ENCODE results near the gene RHBDL2. TPM values are rescaled to one million over a fixed set of nuclear protein-coding genes. Genes with fewer than 3 reads are reported as not detected.
"Not testable (repeated sequence)": the region's sequence is repeated elsewhere in the genome, so short reads cannot be mapped to it uniquely, and the experiment has no call there.

Gene RHBDL2
- total RNA-seq (2014; rRNA removed; shearing (Covaris generic)), result 4.1 and 5.7 TPM in 2 replicates

- peak; percentile 83 for DNase-seq (ENCODE audit: low read depth)
Measured at GRCh38 chr1:38941527-38942019, at the start of gene RHBDL2. Gene RHBDL2 (minus strand): TSS chr1:38941830. CDS start chr1:38919212, 22,618 bp downstream.

DNA sequence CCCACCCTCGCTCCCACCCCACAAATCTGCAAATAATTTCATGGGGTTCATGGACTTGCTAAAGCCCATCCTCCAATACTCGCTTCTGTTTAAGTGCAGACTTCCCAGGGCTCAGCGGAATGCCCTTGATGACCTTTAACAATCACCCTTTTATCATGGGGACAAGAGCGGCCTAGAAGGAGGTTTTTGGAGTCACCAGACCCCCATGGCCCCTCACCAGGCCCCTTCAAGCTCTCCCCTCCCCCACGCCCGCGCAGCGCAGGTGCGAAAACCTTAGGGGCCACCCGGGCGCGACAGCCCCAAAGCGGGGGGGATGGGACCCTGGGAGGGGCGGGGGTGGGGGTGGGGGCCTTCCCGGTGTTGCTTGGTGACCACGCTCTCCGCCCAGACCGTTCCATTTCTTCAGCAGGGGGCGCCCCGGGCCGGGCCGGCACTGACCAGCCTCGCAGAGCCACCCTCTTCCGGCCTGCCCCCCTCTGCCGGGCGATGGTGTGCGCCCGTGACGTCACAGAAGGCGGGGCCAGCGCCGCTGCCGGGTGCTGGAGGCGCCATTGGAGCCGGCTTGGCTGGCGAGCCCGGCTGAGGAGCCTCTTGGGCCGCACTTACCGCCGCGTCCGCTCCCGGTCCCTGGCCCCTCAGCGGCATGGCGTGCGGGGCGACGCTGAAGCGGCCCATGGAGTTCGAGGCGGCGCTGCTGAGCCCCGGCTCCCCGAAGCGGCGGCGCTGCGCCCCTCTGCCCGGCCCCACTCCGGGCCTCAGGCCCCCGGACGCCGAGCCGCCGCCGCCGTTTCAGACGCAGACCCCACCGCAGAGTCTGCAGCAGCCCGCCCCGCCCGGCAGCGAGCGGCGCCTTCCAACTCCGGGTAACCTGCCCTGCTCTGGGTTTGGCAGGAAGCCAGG is 49.4 kb upstream of the RHBDL2 start, which contains the start of gene AKIRIN1:
Gene AKIRIN1 (plus strand): TSS at position 539 of the 900 bp plus-strand sequence. CDS start 105 bp downstream, at position 644.
- DNase-seq (ENCODE audit: low read depth), result peak; percentile 93

DNA sequence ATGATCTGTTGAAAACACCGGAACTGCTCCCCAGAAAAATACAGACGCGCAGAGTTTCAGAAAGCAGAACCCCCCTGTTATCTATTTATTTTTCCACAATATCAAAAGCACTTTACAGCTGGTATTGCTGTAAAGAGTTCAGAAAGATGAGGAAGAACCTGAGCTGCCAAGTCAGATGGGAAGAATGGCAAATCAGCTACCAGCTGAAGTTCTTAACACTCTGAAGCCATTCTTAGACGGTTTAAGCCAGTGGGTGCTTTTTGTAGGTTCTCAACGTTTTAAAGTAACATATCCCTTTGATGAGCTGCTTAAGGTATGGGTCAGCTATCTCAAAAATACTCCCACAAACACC is 48.7 kb upstream of the RHBDL2 start:
- peak; percentile 25 for DNase-seq (ENCODE audit: low read depth)

DNA sequence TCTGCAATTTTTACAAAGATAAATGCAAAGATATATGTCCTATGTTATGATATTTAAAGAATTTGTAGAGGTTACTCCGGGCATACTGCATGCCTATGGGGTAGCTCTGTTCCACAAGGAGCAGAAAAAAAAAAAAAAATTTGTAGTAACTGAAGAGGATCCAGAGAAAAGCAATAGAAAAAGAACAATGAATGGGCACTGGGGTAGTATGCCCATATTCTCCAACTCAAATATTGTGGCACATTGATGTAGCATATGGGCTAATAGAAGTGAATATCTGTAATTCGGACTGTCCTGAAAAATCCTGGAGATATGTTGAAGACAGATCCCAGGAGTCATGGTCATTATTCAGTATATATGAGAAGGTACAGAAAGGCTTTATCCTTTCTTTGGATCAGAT is 48.3 kb upstream of the RHBDL2 start:
- no peak for DNase-seq (ENCODE audit: low read depth)

DNA sequence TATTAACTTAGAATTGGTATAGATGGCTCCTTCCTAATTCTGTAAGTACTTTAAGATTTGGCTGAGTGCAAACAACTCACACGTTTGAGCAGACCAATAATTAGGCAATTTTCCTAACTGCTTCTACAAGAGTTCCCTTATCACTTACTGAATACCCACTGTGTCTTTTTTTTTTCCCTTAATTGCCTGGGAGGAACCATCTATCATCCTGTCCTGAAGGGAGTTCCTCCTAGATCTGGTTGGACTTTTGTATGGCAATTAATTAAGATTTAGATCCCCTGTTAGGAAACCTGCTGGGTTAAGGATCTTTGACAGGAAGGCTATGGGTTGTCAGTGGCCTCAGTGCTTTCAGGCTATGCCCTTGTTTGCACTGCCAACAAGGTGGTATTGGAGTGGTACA is 37.8 kb upstream of the RHBDL2 start:
- DNase-seq (ENCODE audit: low read depth), result not testable (repeated sequence)

DNA sequence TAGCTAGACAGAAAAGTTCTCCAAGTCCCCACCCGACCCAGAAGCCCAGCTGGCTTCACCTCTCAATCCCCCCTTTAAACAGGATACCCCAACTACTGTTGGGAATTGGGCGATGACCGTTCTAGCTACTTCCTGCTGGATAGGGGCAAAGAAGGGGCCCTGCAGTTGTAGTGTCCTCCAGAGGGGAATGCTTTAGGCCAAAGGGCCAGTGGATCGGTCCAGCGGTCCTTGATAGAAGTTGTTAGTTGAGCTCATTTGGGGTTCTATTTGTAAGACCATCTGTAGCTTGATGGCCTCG is 36.6 kb upstream of the RHBDL2 start:
- not testable (repeated sequence) for DNase-seq (ENCODE audit: low read depth)

GRCh38 chr1:38977399-38978244 is 36.0 kb upstream of the RHBDL2 start:
- DNase-seq (ENCODE audit: low read depth), result not testable (repeated sequence)

DNA sequence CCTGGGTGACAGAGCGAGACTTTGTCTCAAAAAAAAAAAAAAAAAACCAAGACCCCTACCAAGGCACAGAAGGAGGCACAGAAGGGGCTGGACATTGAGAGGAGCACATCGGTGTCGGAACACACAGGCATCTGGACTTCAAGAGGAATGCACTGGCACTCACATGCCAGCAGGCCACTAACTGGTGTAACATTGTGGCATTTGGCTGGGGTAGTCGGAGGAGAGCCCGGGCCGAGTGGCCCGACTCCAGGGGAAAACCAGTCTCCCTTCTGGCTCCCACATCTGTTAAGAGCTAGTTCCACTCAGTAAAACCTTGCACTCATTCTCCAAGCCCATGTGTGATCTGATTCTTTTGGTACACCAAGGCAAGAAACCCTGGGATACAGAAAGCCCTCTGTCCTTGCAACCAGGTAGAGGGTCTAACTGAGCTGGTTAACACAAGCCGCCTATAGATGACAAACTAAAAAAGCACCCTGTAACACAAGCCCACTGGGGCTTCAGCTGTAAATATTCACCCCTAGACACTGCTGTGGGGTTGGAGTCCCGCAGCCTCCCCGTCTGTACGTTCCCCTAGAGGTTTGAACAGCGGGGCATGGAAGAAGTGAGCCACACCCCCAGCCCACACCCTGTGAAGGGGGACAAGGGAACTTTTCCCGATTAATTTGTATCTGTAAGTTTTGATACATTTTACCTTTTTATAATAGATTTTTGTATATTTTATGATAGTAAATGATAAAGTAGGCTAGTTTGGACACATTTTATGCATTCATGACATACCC is 32.2 kb upstream of the RHBDL2 start:
- no peak for DNase-seq (ENCODE audit: low read depth)

GRCh38 chr1:38973145-38973544 is 31.5 kb upstream of the RHBDL2 start:
- DNase-seq (ENCODE audit: low read depth), result not testable (repeated sequence)

DNA sequence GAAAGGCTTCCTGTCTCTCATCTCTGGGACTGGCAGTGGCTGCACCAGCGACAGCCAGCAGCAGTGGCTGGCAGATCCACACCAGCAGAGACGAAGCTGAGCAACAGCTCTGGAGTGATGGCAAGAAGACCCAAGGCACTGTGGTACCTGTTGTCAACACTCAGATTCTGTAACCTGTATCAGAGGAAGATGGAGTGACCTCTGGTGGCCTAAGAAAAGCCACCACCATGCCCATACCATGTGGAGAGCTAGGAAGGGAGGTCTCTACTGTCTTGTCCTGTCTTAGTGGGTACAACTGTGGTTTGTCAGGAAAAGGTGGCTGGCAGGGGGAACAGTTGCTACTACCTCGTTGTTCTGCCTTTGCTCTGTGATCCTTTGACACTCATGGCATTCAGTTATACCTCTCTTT is 22.5 kb upstream of the RHBDL2 start:
- DNase-seq (ENCODE audit: low read depth), result peak; percentile 26

DNA sequence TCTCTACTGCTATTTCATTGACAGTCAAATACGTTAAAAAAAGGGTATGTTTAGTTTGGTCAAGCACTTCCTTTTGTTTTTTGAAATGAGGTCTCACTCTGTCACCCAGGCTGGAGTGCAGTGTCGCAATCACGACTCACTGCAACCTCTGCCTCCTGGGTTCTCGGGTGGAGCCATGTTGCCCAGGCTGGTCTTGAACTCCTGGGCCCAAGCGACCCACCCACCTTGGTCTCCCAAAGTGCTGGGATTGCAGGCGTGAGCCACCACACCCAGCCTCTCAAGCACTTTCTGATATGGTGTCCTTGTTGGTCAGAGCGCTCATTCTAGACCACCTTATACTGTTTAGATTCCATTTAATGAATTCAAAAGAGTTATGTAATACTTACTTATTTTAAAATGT is 20.9 kb upstream of the RHBDL2 start:
- peak; percentile 60 for DNase-seq (ENCODE audit: low read depth)

- DNase-seq (ENCODE audit: low read depth), result peak; percentile 86
Measured at GRCh38 chr1:38962113-38962512, 20.5 kb upstream of the RHBDL2 start.

GRCh38 chr1:38958967-38959366 is 17.3 kb upstream of the RHBDL2 start:
- DNase-seq (ENCODE audit: low read depth), result peak; percentile 84

GRCh38 chr1:38953433-38953860 is 11.8 kb upstream of the RHBDL2 start:
- peak; percentile 36 for DNase-seq (ENCODE audit: low read depth)

DNA sequence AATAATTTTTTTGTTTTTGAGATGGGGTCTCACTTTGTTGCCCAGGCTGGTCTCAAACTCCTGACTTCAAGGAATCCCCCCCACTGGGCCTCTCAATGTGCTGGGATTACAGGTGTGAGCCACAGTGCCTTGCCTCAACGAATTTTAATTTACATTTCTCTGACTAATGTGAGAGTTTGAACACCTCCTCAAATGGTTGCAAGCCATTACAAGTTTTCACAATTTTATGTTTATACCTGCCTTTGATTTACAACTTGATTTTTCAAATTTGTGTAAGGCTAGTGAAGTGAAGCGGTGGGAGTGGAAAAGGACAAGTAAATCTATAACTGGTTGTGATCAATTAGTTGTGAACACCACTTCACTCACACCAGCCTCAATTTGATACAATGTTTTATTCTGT is 8.9 kb upstream of the RHBDL2 start:
- DNase-seq (ENCODE audit: low read depth), result no peak

DNA sequence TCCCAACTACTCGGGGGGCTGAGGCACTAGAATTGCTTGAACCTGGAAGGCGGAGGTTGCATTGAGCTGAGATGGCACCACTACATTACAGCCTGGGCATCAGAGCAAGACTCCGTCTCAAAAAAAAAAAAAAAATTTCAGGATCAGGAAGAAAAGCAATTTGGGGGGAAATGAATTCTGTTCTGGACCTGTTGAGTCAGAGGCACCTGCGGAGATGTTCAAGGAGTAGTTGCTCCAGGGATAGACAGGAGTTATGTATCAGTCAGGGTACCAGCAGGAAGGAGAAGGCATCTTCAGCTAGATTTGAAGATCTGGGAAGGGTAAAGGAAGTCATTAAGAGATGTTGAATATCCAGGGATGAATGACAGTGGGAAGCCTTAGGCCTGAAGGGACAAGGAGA is 2.9 kb upstream of the RHBDL2 start:
- no peak for DNase-seq (ENCODE audit: low read depth)

DNA sequence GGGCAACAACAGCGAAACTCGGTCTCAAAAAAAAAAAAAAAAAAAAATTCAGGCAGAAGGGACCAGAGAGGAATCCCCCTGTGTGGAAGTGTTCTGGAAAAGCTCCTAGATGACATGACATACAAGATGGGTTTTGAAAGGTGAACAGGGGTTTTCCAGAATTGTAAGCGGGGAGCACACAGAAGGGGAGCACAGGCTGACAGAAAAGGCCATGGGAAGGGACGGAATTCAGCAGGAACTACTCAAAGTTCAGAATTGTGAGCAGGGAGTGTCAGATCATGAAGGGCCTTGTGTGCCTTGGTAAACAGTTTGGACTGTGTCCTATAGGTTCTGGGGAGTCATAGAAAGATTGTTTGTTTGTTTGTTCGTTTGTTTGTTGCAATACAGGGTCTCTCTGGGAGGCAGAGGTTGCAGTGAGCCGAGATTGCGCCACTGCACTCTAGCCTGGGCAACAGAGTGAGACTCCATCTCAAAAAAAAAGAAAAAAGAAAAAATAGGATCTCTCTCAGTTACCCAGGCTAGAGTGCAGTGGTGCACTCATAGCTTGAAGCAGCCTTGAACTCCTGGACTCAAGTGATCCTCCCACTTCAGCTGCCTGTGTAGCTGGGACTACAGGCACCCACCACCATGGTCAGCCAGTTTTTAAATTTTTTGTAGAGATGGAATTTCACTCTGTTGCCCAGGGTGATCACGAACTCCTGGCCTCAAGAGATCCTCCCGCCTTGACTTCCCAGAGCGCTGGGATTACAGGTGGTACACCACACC is 1.2 kb upstream of the RHBDL2 start:
- no peak for DNase-seq (ENCODE audit: low read depth)

DNA sequence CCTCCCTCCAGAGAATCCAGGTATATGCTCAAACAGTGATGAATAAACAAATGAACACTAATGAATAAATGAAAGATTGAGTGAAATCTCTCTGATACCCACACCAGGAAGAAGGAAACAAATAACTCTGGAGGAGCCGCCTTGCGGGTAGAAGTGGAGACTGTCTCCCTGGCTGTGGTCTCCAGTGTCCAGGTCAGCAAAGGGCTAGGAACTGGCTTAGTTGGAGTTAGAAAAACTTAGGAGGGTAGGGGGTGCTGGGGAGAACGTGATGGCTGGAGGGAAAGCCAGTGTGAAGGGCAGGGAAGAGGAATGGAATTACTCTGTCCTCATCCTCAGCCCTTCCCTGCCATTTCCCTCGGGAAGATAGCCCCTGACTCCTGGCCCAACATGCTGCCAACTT is 537 bp downstream of the RHBDL2 start:
- peak; percentile 30 for DNase-seq (ENCODE audit: low read depth)

- no peak for DNase-seq (ENCODE audit: low read depth)
Measured at GRCh38 chr1:38940339-38941047, 1.1 kb downstream of the RHBDL2 start.

GRCh38 chr1:38938722-38939260 is 2.8 kb downstream of the RHBDL2 start:
- DNase-seq (ENCODE audit: low read depth), result no peak
